ENCODE data around the gene SPARCL1. TPM values are rescaled to one million over a fixed set of nuclear protein-coding genes. Genes with fewer than 3 reads are reported as not detected.

Gene SPARCL1
- total and polyA plus RNA-seq, 2 donors (not counting 1 experiment from before 2014, with no cell fraction given) = not detected

DNA sequence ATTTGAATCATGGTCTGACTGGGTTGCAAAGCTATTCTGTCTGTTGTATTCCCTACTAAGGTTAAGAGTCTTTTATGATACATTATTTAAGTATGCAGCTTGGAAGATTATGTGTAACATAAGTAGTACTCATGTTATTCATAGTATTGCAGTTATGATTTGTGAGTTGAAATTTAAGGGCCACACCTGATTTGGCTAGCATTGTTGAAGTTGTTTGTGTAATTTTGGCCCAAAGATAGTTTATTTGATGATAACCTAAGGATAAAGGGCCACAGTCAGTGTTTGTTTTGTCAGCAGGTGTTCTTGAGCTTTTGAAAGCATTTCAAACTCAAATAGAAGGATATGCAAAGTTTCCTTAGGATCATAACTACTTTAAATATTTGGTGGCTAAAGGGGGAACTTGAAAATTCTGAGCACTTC, 67.9 kb downstream of the SPARCL1 start:
- H3K4me3 Mint-ChIP-seq = no peak overlapping the region
- Histone ChIP-seq H3K4me2 (replicated peaks; ENCODE audit: low read depth, low read length, poor library complexity, severe bottlenecking) (no peak overlapping the region), H3K79me2 (ENCODE audit: control insufficient read depth, insufficient read depth, low read length) (no peaks in the 10 kb centered on the region), H2AFZ (ENCODE audit: insufficient read depth, low read depth, low read length, poor library complexity, severe bottlenecking) (no peak overlapping the region), H3K27me3 (replicated peaks in 1 of 4; ENCODE audit: control extremely low read depth in 1 of 4, control insufficient read depth in 3 of 4, insufficient read depth in 4 of 4, low read length in 3 of 4) (no peaks in the 10 kb centered on the region), H3K4me1 (ENCODE audit: control insufficient read depth in 2 of 2, insufficient read depth in 2 of 2, low read length in 2 of 2) (no peaks in the 10 kb centered on the region), H3K9me3 (ENCODE audit: control extremely low read depth in 1 of 3, control insufficient read depth in 2 of 3, insufficient read depth in 1 of 3, low read length in 2 of 3) (no peaks in the 10 kb centered on the region), H4K20me1 (ENCODE audit: control insufficient read depth, insufficient read depth, low read length, poor library complexity, severe bottlenecking) (no peaks in the 10 kb centered on the region), H3K9ac (ENCODE audit: low read length) (no peak overlapping the region), H3K4me3 (ENCODE audit: control extremely low read depth in 1 of 5, extremely low read depth in 1 of 5, insufficient read depth in 1 of 5, low read depth in 2 of 5, low read length in 4 of 5) (no peak overlapping the region), H3K36me3 (replicated peaks in 1 of 2; ENCODE audit: control extremely low read depth in 1 of 2, control insufficient read depth in 1 of 2, extremely low read depth in 1 of 2, insufficient read depth in 2 of 2, low read length in 1 of 2) (peaks cover 0 to 14% of the 10 kb centered on the region in 2 experiments), H3K27ac (ENCODE audit: low read length in 2 of 2) (no peak overlapping the region)
- intact Hi-C loops (cut with micrococcal nuclease) = loop anchor here (5.0 kb wide), 1 partner anchor 69 kb away; the partner anchor contains the start of gene HSD17B11
- no peak for TF ChIP-seq EZH2 (IDR thresholded peaks at IDR 0.05; ENCODE audit: borderline replicate concordance, insufficient read depth, low read depth, low read length, poor library complexity, severe bottlenecking)
- TF ChIP-seq, protein P1, sequence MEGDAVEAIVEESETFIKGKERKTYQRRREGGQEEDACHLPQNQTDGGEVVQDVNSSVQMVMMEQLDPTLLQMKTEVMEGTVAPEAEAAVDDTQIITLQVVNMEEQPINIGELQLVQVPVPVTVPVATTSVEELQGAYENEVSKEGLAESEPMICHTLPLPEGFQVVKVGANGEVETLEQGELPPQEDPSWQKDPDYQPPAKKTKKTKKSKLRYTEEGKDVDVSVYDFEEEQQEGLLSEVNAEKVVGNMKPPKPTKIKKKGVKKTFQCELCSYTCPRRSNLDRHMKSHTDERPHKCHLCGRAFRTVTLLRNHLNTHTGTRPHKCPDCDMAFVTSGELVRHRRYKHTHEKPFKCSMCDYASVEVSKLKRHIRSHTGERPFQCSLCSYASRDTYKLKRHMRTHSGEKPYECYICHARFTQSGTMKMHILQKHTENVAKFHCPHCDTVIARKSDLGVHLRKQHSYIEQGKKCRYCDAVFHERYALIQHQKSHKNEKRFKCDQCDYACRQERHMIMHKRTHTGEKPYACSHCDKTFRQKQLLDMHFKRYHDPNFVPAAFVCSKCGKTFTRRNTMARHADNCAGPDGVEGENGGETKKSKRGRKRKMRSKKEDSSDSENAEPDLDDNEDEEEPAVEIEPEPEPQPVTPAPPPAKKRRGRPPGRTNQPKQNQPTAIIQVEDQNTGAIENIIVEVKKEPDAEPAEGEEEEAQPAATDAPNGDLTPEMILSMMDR (IDR thresholded peaks at IDR 0.05) = no peak
- CTCF ChIA-PET = interaction anchor here (13.5 kb wide), 1 partner anchor 85 kb away, joined by 269 read pairs; no protein-coding TSS in a partner anchor
- H3K27me3 Mint-ChIP-seq = no peaks in the 10 kb centered on the region
- no peak overlapping the region for H3K27ac Mint-ChIP-seq
- no peak for ATAC-seq (ENCODE audit: low read depth)
- no peaks in the 10 kb centered on the region for H3K4me1 Mint-ChIP-seq
- peaks cover 1% of the 10 kb centered on the region for H3K9me3 Mint-ChIP-seq (ENCODE audit: insufficient read depth)
- DNase-seq = no peak
- POLR2A ChIA-PET = no interaction called here

- POLR2A ChIA-PET = no interaction called here
- no peak for ATAC-seq (ENCODE audit: low read depth)
- CTCF ChIA-PET = interaction anchor here (2.2 to 3.5 kb wide), 2 partner anchors 9 to 83 kb away, joined by 13 to 15 read pairs; no protein-coding TSS in a partner anchor
Observed at GRCh38 chr4:87458913-87459312, 70.3 kb downstream of the SPARCL1 start.

More at GRCh38 chr4:87458913-87459312, 70.3 kb downstream of the SPARCL1 start:
- Mint-ChIP-seq H3K27me3 (no peaks in the 10 kb centered on the region), H3K4me3 (no peak overlapping the region), H3K9me3 (ENCODE audit: insufficient read depth) (peaks cover 1% of the 10 kb centered on the region), H3K27ac (no peak overlapping the region), H3K4me1 (no peaks in the 10 kb centered on the region)
- no peaks in the 10 kb centered on the region for H3K27me3 ChIP-seq (replicated peaks in 1 of 4; ENCODE audit: control extremely low read depth in 1 of 4, control insufficient read depth in 3 of 4, insufficient read depth in 4 of 4, low read length in 3 of 4)
- DNase-seq = no peak
- H3K79me2 ChIP-seq (ENCODE audit: control insufficient read depth, insufficient read depth, low read length) = no peaks in the 10 kb centered on the region
- H3K27ac ChIP-seq (ENCODE audit: low read length in 2 of 2) = no peak overlapping the region
- no peak overlapping the region for H2AFZ ChIP-seq (ENCODE audit: insufficient read depth, low read depth, low read length, poor library complexity, severe bottlenecking)
- H3K4me1 ChIP-seq (ENCODE audit: control insufficient read depth in 2 of 2, insufficient read depth in 2 of 2, low read length in 2 of 2) = no peaks in the 10 kb centered on the region
- WGBS (ENCODE audit: insufficient coverage) = no CpG with 5 or more reads among the region's 4 CpGs
- peaks cover 0 to 23% of the 10 kb centered on the region in 2 experiments for H3K36me3 ChIP-seq (replicated peaks in 1 of 2; ENCODE audit: control extremely low read depth in 1 of 2, control insufficient read depth in 1 of 2, extremely low read depth in 1 of 2, insufficient read depth in 2 of 2, low read length in 1 of 2)
- no peak for TF ChIP-seq EZH2 (IDR thresholded peaks at IDR 0.05; ENCODE audit: borderline replicate concordance, insufficient read depth, low read depth, low read length, poor library complexity, severe bottlenecking)
- H3K9ac ChIP-seq (ENCODE audit: low read length) = no peak overlapping the region
- no peaks in the 10 kb centered on the region for H3K9me3 ChIP-seq (ENCODE audit: control extremely low read depth in 1 of 3, control insufficient read depth in 2 of 3, insufficient read depth in 1 of 3, low read length in 2 of 3)
- intact Hi-C loops (cut with micrococcal nuclease) = no loop called here
- no peak overlapping the region for H3K4me3 ChIP-seq (ENCODE audit: control extremely low read depth in 1 of 5, extremely low read depth in 1 of 5, insufficient read depth in 1 of 5, low read depth in 2 of 5, low read length in 4 of 5)
- no peak overlapping the region for H3K4me2 ChIP-seq (replicated peaks; ENCODE audit: low read depth, low read length, poor library complexity, severe bottlenecking)
- H4K20me1 ChIP-seq (ENCODE audit: control insufficient read depth, insufficient read depth, low read length, poor library complexity, severe bottlenecking) = no peaks in the 10 kb centered on the region

Measured in B cell (primary cell).